ENCODE data around the gene MADCAM1. TPM values are rescaled to one million over a fixed set of nuclear protein-coding genes. Genes with fewer than 3 reads are reported as not detected.
A peak's percentile ranks its signal among the peaks of the same experiment; 100 is the strongest.

MADCAM1 gene
- total RNA-seq, 1 donor from 2014 or later: not detected

DNA sequence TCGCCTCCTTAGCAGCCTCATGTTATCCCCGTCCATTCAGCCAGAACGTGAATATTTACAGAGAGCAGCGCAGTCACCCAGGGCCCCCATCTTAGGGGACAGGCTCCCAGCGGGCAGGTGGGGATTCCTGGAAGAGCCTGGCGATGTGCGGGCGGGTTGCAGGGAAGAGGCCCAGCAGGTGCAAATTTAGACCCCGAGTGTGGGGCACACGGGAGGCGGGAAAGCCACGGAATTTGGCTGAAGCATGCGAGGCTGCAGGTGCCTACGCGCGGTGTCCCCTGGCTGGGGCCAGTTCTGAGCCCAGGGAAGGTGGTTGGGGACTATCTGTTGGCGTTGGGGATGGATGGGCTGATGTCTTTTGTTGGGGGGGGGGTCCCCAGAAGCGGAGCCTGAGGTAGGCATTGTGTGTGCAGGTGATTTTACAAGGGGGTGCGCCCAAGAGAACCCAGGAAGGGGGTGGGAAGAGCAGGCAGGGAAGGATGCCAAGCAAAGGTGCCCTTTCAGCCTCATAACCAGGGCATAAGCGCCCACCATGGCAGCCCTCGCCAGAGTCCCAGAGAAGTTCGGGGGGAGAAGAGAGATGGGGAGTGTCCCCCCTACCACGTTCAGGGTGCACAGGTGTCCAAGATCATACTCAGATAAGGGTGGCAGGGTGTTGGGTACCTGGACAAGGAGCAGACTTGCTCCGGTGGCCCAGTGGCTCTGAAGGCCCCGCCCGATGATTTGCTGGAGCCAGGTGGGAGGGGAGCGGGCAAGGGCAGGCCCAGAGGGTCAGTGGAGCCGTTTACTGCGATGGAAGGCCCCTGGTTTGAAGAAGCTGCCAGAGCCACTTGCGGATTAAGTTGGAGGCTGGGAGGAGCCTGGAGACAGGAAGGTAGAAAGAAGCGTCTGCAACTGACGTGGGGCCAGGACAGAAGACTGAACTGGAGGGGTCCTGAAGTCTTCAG is 12.2 kb downstream of the MADCAM1 start:
- DNase-seq (ENCODE audit: low read depth in 2 of 2): no peak

DNA sequence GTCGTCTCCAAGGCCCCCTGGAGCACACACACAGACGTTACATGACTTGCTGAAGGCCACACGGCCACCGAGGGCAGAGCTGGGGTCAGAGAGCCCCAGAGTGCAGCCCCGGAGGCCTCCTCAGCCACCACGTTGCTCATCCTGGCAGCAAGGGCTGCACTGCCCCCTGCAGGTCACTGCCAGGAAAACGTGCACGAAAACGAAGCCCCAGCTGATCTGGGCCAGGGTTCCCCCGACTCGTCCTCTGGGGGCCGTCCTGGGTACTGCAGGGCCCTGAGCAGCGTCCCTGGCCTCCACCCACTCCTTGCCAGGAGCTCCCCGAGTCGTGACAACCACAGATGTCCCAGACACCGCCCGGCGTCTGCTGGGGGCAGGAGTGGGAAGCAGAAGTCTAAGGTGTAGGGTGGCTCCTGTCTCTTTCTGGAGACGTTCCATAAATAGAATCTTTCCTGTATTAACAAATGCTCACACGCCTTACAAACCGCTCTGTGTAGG is 14.4 kb downstream of the MADCAM1 start:
- DNase-seq (ENCODE audit: low read depth in 2 of 2): peak; percentile 73 to 89

DNA sequence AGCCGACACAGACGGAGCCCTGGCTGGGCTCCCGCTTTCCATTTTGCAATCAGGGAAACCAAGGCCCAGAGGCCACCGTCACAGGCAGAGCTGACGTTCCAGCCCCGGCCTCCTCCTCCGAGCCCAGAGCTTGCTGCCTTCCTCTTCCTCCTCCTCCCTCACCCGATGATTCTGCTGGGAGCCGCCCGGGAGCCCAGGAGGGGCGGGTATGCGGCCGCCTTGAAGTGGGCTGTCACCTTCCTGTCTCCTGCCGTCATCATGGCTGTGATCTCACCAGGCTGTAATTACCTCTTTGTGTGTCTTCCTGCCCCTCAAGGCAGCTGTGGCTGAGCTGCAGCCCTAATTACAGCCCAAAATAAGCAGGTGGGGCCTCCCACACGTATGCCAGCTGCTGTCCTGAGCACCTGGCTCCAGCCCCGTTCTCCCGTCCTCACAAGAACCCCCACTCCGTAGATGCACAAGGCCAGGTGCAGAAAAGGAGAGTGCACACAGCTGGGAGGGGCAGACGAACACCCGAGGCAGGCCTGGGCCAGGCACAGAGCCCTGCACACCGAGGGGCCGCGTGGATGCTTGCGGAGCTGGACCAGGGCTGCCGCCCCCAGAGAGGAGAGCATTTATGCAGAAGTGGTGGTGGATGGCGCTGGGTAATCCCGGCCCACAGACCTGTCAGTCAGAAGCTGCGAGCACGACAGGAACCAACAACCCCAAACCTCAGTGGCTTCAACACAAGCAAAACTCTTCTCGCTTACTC is 15.0 kb downstream of the MADCAM1 start:
- DNase-seq (ENCODE audit: low read depth in 2 of 2): peak in 1 of 2 donors; percentile 68

GRCh38 chr19:512547-513365 is 16.5 kb downstream of the MADCAM1 start:
- DNase-seq (ENCODE audit: low read depth in 2 of 2): no peak

DNA sequence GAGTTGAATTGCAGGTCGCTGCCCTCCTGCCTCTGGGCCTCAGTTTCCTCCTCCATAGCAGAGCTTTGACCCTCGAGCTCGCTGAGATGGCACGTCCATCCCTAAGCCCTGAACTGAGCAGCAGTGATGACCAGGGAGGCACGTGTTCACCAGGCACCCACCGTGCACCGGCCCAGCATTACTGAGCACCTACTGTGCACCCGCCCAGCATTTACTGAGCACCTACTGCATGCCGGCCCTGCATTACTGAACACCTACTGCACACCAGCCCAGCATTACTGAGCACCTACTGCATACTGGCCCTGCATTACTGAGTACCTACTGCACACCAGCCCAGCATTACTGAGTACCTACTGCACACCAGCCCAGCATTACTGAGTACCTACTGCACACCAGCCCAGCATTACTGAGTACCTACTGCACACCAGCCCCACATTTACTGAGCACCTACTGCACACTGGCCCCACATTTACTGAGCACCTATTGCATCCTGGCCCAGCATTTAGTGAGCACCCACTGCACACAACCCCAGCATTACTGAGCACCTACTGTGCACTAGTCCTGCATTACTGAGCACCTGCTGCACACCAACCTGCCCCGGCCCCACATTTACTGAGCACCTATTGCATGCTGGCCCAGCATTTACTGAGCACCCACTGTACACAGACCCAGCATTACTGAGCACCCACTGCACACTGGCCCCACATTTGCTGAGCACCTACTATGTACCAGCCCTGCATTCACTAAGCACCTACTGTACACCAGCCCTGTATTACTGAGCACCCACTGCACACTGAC is 17.3 kb downstream of the MADCAM1 start:
- DNase-seq (ENCODE audit: low read depth in 2 of 2): no peak

- no peak for DNase-seq (ENCODE audit: low read depth in 2 of 2)
These were observed 17.9 kb downstream of the MADCAM1 start for GRCh38 chr19:514166-514663.

- DNase-seq (ENCODE audit: low read depth in 2 of 2): no peak
These were observed 21.7 kb downstream of the MADCAM1 start for GRCh38 chr19:517721-518597.

GRCh38 chr19:518598-519231 is 22.4 kb downstream of the MADCAM1 start:
- peak in 1 of 2 donors; percentile 23 for DNase-seq (ENCODE audit: low read depth in 2 of 2)

DNA sequence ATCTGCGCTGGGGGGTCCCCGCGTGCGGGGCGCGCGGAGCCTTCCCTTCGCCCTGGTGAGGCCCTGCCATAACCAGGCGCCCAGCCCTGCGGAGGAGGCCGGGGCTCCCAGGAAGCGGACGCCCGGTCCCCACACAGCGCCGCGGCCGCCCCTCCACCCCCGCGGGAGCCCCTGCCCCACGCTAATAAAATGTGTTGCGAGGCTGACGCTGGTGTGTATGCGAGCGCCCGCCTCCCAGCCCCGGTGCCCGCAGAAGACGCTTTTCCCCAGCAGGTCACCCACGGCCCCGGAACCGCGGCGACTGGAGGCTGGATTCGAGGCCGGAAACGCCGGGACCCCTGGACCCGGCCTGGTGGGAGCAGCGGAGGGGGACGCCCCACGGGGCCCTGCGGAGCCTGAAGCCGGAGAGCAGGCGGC is 23.2 kb downstream of the MADCAM1 start:
- DNase-seq (ENCODE audit: low read depth in 2 of 2): no peak

DNA sequence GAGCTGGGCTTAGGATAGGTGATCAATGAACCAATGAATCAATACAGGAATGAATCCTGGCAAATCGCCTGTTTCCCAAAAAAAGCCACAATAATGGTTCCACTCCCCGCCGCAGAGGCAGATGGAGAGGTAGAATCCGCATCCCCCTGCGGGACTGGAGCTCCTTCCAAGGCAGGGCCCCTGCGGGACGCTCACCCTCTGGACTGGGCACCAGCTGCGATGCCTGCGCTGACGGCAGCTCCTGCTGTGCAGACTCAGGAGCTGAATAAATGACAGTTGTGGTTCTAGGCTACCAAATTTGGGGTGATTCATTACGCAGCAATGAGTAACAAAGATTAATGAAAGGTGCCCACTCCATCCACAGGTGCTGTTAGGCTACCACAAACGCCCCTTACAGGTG is 26.4 kb downstream of the MADCAM1 start:
- no peak for DNase-seq (ENCODE audit: low read depth in 2 of 2)

- DNase-seq (ENCODE audit: low read depth in 2 of 2): no peak
These were observed 27.9 kb downstream of the MADCAM1 start for GRCh38 chr19:524062-524674.

- no peak for DNase-seq (ENCODE audit: low read depth in 2 of 2)
These were observed 28.7 kb downstream of the MADCAM1 start for GRCh38 chr19:525029-525428.

GRCh38 chr19:525857-526419 is 29.7 kb downstream of the MADCAM1 start:
- DNase-seq (ENCODE audit: low read depth in 2 of 2): no peak

DNA sequence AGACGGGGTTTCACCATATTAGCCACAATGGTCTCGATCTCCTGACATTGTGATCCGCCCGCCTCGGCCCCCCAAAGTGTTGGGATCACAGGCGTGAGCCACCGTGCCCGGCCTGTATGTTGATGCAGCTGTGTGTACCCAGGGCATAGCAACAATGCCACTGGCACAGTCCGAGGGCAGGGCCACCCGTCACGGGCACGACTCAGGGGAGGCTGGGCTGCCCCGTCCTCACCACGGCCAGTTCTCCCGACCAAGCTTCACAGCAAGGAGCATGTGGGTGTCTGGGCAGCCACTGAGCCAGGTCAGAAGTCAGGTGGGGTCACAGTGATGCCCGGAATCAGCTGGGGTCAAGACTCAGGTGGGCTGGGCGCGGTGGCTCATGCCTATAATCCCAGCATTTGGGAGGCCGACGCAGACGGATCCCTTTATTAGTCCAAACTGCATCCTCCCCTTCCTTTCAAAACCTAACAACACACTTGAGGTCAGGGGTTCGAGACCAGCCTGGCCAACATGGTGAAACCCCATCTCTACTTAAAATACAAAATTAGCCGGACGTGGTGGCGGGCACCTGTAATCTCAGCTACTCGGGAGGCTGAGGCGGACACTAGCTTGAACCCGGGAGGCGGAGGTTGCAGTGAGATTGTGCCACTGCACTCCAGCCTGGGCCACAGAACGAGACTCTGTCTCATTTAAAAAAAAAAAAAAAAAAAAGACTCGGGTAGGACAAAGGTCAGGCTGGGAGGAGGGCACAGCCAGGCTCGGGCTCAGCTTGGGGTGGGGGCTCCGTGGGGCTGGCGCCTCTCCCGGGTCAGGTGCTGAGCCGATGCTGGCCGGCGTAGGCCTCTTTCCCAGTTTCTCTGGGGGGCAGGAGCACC is 34.1 kb downstream of the MADCAM1 start:
- DNase-seq (ENCODE audit: low read depth in 2 of 2): no peak

DNA sequence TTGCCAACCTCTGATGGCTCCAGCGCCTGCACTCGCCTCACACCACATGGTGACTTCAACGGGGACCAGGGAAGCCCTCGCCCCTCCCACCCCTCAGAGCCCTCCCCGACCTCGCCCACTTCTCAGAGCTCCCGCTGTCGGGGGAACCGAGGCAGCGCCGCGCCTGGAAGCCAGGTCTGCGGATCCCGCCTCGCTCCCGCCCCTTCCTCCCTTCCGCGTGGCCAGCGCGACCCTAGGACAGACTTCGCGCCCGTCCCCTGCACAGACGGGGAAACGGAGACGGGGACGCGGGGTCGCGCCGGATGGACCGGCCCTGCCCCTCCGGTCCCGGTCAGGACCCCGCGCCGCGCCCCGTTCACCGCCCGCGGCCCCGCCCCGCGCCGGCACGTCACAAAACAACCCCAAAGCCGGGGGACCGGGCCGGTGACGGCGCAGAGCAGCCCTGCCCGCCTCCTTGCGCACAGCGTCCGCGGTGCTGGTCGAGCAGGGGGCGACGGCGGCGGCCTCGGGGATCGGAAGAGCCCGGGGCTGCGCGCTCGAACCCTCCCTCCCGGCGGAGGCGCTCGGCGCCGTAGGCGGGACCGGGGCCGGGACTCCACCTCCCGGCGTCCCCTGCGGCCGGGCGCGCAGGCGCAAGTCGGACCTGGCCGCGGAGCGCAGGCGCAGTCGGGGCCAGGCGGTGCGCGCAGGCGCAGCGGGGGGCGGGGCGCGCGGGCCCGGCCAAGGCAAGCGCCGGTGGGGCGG is 34.9 kb downstream of the MADCAM1 start:
- peak; percentile 63 to 78 for DNase-seq (ENCODE audit: low read depth in 2 of 2)

GRCh38 chr19:531753-532560 is 35.7 kb downstream of the MADCAM1 start, which contains the start of gene CDC34:
Gene CDC34, plus strand, starts transcription at chr19:531760. Its CDS starts 172 bp downstream, at chr19:531932.
- no peak for DNase-seq (ENCODE audit: low read depth in 2 of 2)
